Activated CD4-positive, CD25-positive, alpha-beta regulatory T cell treated with anti-CD3 and anti-CD28 coated beads, Interleukin-2, amount 50 U/mL, for 72 hours (primary cell): Measurements from ENCODE around the gene TTC38.

Experiments
- DNase-seq: peaks from one replicate; pipeline ENCODE4 v3.0.0; 2021

Gene TTC38

DNA sequence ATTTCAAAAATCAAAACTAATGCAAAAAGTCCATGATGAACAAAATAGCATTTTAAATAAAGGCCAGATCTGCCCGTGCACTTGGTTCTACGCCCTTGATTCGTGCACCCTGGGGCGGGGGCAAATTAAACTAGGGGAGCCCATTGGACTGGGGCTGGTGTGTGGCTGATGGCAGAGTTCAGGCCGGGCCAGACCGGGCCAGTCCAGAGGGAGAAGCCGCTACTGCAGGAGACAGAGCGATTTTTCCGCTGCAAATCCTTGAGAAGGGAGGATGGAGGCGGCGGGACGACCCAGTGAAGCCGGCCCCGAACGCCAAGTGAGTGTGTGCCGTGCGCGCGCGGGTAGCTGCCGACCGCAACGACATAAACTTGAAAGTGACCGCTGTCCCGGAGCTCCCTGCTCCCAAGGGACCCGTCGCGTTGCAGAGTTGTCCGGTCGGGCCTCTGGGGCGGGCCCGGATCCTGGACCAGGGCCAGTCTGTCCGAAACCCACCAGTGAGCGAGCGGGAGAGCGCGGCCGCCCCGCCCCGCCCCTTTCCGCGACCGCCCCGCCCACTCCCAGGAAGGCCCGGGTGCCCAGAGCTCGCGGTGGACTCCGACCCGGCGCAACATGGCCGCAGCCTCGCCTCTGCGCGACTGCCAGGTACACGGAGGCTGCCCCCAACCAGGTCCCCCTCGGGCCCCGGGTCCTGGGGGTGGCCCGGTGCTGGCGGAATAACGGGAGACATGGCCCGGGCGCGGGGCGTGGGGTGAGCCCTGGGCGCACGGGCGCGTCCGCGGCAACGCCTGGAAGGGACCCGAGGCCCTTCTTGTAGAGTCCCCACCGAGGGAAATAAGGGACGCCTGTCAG lies at the start of gene TTC38:
Gene TTC38, plus strand, starts transcription at position 578 of the 849 bp plus-strand sequence. Its CDS starts 32 bp downstream, at position 610.
- DNase-seq = peak; percentile 67

DNA sequence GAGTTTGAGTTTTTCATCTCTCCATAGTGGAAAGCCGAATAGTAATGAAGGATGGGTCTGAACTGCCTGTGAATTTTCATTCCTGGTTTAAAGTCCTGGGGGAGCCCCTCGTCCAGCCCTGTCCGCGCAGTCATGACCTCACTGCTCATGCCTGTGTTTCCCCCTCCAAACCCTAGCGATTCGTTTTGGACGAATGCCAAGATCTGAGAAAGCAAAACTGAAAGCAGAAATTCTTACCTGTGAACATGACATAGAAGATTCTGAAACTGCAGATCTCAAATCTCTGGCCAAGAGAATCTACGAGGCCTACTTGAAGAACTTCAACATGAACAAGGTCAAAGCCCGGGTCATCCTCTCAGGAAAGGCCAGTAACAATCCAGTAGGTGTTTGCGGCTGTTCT lies 48.2 kb upstream of the TTC38 start:
- DNase-seq = no peak

DNA sequence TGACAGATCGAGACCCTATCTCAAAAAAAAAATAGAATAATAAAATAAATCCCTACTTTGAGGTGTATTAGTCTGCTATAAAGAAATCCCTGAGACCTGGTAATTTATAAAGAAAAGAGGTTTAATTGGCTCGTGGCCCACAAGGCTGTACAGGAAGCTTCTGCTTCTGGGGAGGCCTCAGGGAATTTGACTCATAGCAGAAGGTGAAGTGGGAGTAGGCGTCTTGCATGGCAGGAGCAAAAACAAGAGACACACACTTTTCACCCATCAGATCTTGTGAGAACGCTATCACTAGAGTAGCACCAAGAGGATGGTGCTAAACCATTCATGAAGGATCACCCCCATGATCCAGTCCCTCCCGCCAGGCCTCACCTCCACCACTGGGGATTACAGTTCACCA lies 46.9 kb upstream of the TTC38 start:
- no peak for DNase-seq

- no peak for DNase-seq
These were observed 43.5 kb upstream of the TTC38 start for GRCh38 chr22:46224044-46224897.

DNA sequence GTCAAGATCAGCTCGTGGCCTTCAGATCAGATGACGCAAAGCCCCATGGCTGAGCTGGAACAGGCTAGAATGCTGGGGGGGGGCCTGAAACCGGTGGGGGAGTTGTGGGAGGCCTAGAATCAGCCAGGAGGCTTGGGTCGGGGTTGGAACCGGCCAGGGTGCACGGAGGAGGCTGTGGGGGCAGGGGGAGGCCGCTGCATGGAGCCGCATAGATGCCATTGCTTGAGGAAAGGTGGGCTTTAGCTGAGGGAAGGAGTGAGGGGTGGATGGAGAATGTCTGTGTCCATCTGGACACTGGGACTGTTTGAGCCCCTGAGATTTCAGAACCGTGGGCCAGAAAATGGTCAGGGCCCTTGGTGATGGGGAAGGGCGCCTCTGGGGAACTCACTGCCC lies 42.9 kb upstream of the TTC38 start:
- no peak for DNase-seq

DNA sequence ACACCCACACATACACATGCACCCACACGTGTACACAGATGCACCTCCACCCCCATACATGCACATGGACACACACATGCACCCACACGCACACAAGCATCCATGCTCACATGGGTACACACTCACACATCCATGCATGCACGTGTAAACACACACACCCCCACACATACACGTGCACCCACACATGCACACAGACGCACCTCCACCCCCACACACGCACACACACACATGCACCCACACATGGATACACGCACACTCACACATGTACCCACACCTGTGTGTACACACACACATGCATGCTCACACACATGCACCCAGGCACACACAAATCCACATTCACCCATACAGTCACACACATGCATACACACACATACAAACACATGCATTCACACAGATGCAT lies 42.2 kb upstream of the TTC38 start:
- DNase-seq = no peak

DNA sequence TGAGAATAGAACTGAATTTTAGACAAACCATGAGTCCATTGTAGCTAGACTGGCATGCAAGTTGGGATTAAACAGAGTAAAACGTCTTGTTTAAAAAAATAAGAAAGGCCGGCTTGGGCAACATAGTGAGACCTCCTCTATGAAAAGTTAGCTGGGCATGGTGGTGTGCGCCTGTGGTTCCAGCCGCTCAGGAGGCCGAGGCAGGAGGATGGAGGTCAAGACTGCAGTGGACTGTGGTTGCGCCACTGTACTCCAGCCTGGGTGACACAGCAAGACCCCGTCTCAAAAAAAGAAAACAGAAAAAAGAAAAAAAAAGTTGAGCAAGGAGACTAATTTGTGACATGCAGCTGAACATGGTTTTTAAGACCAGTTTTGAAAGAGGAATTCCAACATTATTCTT lies 41.2 kb upstream of the TTC38 start:
- DNase-seq = no peak

DNA sequence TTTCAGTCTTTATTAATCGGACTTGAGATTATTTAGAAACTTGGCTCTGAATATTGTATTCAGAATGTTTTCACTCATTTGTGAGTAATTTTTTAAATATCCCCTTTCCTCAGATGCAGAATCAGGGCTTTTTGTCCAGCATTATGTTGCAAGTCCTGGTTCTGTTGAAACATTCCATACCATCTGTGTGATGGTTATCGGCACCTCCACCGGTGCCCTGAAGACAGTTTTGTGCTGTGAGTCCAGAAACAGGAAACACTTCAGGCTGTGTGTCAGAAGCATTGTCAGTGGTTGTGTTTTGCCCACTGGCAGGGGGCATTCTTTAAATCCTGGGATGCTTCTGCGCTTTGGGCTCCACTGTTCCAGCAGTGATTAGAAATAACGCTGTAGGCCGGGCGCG lies 38.1 kb upstream of the TTC38 start:
- no peak for DNase-seq

DNA sequence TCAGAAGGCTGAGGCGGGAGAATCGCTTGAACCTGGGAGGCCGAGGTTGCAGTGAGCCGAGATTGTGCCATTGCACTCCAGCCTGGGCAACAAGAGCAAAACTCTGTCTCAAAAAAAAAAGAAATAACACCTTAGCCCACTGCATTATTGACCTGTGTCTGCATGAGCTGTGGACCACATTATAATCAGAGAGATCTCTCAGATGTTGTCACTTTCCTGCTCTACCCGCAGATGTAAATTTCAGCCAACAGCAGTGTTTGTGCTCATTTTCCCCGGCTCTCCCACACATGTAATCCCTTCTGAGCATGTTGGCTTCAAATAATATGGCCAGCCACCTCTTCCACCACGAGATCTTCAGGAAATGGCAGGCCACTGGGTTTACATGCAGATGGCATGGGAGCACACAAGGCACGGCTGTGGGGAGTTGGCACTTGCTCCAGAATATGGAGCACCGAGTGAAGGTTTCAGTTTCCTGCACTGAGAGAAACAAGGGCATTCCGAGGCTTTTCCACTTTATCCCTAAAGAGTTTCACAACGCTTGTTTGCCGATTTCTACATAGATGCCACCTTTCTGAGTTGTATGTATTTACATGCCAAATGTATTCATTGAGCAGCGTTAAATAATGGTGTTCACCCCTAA lies 37.4 kb upstream of the TTC38 start:
- DNase-seq = no peak

DNA sequence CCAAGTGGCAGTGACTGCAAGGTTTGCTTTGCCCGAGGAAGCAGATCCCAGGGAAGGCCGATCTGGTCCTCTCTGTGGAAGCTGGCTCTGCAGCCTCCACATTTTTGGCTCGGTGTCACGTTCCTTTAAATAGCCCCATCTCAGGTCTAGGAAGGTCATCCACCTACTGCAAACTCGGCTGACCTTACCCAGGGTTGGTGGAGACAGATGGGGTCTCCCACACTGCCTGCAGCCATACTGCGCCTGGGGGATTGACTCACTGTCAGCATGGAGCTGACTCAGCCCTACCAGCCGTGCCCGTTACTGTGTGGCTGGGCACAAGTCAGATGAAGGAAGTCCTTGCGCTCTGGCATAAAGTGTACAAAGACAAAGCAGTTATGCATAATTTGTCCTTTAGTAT lies 34.6 kb upstream of the TTC38 start:
- DNase-seq = no peak

DNA sequence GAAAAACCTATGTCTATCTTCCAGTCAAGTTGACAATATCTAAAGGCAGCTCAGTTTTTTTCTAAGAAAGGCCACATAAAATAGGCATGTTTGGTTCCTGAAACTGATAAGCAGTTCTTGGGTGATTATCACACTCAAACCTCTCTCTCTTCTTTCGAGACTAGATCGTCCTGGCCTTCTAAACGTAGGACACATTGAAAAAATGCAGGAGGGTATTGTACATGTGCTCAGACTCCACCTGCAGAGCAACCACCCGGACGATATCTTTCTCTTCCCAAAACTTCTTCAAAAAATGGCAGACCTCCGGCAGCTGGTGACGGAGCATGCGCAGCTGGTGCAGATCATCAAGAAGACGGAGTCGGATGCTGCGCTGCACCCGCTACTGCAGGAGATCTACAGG lies 32.8 kb upstream of the TTC38 start:
- DNase-seq = no peak

DNA sequence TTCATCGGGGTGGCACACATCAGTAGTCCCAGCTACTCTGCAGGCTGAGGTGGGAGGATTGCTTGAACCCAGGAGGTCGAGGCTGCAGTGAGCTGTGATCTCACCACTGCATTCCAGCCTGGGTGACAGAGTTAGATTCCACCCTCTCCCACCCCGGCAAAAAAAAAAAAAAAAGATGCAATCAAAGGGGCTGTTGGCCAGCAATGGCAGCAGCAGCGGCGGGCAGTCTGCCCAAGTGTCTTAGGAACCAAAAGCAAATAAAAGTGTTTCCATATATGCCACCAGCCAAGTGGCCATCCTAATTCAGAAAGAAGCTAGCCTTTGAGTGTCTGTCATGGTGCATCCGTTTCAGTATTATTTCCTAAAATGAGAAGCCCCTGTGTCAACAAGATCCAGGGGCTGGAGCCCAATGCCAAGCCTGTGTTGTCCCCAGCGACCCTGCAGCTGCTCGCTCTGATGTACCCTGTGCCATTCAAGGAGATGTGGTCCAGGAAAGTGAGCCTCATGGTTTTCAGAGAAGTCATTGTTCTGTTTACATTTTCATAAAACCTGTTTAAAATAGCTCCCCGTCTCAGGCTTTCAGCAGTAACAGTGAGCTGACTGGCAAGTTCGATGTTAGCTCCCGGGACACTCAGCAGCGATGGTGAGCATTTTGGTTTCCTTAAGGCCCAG lies 30.2 kb upstream of the TTC38 start:
- no peak for DNase-seq

- DNase-seq = no peak
These were observed 29.3 kb upstream of the TTC38 start for GRCh38 chr22:46238541-46238940.

- DNase-seq = no peak
These were observed 28.4 kb upstream of the TTC38 start for GRCh38 chr22:46239261-46240048.

DNA sequence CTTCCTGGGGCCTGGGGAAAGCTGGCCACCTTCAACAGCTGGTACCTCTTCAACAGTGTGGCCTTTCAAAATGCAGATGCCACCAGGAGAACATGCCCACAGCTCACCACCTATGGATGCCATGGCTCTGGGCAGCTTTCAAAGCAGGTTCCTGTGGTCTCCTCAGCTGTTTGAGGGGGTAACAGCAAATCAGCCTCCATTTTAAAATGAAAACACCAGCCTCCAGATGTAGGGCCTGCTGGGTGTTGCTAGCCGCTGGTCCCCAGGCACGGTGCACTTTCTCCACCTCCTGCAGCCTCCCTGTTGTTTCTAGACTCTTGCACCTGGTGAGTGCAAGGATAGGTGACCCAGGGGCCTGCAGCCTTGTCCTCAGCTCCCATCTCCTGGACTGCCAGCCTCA lies 27.7 kb upstream of the TTC38 start:
- DNase-seq = no peak

DNA sequence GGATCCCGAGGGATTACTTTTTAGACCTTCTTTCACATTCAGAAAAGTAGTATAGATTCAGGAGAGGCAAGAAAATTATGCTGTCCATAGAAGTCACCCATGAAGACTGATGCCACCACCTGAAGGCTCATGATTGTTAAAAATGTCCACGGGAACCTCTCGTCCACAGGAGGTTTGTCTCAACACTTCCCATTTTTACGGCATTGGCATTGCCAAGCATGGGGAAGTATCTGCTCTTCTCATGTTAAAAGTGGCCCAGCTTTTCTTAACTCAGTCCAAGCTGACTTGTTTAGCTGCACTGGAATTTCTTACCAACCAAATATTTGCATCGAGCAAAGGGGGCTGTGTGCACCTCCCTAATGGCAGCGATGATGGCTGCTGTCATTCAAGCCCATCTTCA lies 27.3 kb upstream of the TTC38 start:
- no peak for DNase-seq

- no peak for DNase-seq
These were observed 26.9 kb upstream of the TTC38 start for GRCh38 chr22:46240907-46241306.

DNA sequence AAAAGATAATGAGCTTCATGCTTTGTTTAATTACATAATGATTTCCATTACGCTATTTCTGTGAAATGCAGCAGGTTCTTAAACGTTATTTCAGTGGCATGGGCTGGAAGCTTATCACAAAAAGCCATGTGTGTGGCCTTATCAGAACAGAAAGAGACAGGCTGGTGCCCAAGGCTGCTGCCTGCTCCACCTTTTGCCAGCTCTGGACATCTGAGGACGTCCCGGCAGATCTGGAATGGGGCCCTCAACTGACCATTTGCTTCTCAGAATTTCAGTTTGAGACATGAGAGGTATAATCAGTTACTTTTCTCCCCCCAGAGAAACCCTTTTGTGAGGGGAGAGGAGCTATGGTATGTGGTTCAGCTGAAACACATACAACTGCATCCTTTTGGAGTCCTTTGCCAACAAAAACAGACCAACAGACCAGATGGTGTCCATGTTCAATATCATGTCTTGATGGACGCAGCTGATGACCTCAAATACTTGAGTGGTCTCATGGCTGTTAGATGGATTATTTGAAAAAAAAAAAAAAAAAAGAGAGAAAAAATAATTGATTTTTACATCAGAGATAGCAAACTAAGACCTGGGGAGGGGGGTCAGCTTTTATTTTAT lies 26.3 kb upstream of the TTC38 start:
- DNase-seq = no peak

GRCh38 chr22:46242076-46242475 lies 25.7 kb upstream of the TTC38 start:
- DNase-seq = no peak

- DNase-seq = no peak
These were observed 23.0 kb upstream of the TTC38 start for GRCh38 chr22:46244771-46245170.

- no peak for DNase-seq
These were observed 22.3 kb upstream of the TTC38 start for GRCh38 chr22:46245511-46245910.

DNA sequence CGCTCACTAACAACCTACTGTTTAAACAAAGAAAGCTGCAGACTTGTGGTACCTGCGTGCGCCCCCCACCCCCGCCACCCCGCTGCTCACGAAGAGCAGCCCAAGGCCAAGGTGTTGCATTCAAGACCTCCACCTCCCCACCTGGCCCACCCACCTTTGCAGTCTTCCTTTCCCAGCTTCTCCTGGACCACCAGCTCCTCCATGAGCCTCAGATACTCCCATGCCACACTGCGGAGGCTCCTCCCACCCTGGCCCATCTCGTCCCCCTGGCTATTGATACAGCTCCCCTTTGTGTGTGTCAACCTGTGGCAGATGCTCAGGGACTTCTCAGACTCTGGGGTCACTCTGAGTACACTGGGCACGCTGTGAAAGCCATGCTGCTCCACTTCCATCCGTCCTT lies 21.6 kb upstream of the TTC38 start:
- DNase-seq = no peak
